ENCODE data around the gene GAMT.
"Not testable (repeated sequence)": the region's sequence is repeated elsewhere in the genome, so short reads cannot be mapped to it uniquely, and the experiment has no call there.

Gene GAMT

GRCh38 chr19:1439525-1440417, 38.4 kb upstream of the GAMT start:
- H3K4me3 ChIP-seq (ENCODE audit: low read length) = peak overlapping the region; percentile 96
- peaks cover 12% of the 10 kb centered on the region for H3K36me3 ChIP-seq (ENCODE audit: control insufficient read depth, insufficient read depth, low read length)
- H3K27ac ChIP-seq (ENCODE audit: low read depth, low read length); H3K27me3 ChIP-seq (ENCODE audit: control insufficient read depth, insufficient read depth, low read length); H3K9ac ChIP-seq (ENCODE audit: low read length); H3K4me1 ChIP-seq (ENCODE audit: control insufficient read depth, insufficient read depth, low read length): not testable (repeated sequence)

GRCh38 chr19:1438933-1439354, 37.6 kb upstream of the GAMT start:
- Histone ChIP-seq H3K9ac (ENCODE audit: low read length) (peak overlapping the region; percentile 74), H3K36me3 (ENCODE audit: control insufficient read depth, insufficient read depth, low read length) (peaks cover 18% of the 10 kb centered on the region), H3K27ac (ENCODE audit: low read depth, low read length) (no peak overlapping the region), H3K4me3 (ENCODE audit: low read length) (peak overlapping the region; percentile 96), H3K27me3 (ENCODE audit: control insufficient read depth, insufficient read depth, low read length) (no peaks in the 10 kb centered on the region), H3K4me1 (ENCODE audit: control insufficient read depth, insufficient read depth, low read length) (peaks cover 5% of the 10 kb centered on the region)

GRCh38 chr19:1438035-1438932, 36.9 kb upstream of the GAMT start, which contains the start of gene RPS15:
TSS of gene RPS15 (plus strand) at chr19:1438396. CDS start at chr19:1438426, 30 bp downstream.
- H3K9ac ChIP-seq (ENCODE audit: low read length) = peak within 1 kb of the TSS; percentile 74
- no peaks in the 10 kb centered on the region for H3K27me3 ChIP-seq (ENCODE audit: control insufficient read depth, insufficient read depth, low read length)
- H3K27ac ChIP-seq (ENCODE audit: low read depth, low read length) = peak within 1 kb of the TSS; percentile 92
- peaks cover 18% of the 10 kb centered on the region for H3K36me3 ChIP-seq (ENCODE audit: control insufficient read depth, insufficient read depth, low read length)
- peak within 1 kb of the TSS; percentile 96 for H3K4me3 ChIP-seq (ENCODE audit: low read length)
- H3K4me1 ChIP-seq (ENCODE audit: control insufficient read depth, insufficient read depth, low read length) = peaks cover 5% of the 10 kb centered on the region

GRCh38 chr19:1437609-1438008, 36.3 kb upstream of the GAMT start:
- H3K27me3 ChIP-seq (ENCODE audit: control insufficient read depth, insufficient read depth, low read length) = no peaks in the 10 kb centered on the region
- peak overlapping the region; percentile 66 for H3K4me3 ChIP-seq (ENCODE audit: low read length)
- no peak overlapping the region for H3K27ac ChIP-seq (ENCODE audit: low read depth, low read length)
- H3K36me3 ChIP-seq (ENCODE audit: control insufficient read depth, insufficient read depth, low read length) = peaks cover 18% of the 10 kb centered on the region
- H3K4me1 ChIP-seq (ENCODE audit: control insufficient read depth, insufficient read depth, low read length) = peaks cover 5% of the 10 kb centered on the region
- H3K9ac ChIP-seq (ENCODE audit: low read length) = no peak overlapping the region

- Histone ChIP-seq H3K27ac (ENCODE audit: low read depth, low read length) (no peak overlapping the region), H3K4me3 (ENCODE audit: low read length) (no peak overlapping the region), H3K36me3 (ENCODE audit: control insufficient read depth, insufficient read depth, low read length) (peaks cover 19% of the 10 kb centered on the region), H3K27me3 (ENCODE audit: control insufficient read depth, insufficient read depth, low read length) (no peaks in the 10 kb centered on the region), H3K4me1 (ENCODE audit: control insufficient read depth, insufficient read depth, low read length) (peaks cover 5% of the 10 kb centered on the region), H3K9ac (ENCODE audit: low read length) (no peak overlapping the region)
Measured at GRCh38 chr19:1435378-1435989, 34.1 kb upstream of the GAMT start.

GRCh38 chr19:1434577-1435060, 33.3 kb upstream of the GAMT start:
- H3K27me3 ChIP-seq (ENCODE audit: control insufficient read depth, insufficient read depth, low read length) = no peaks in the 10 kb centered on the region
- H3K4me3 ChIP-seq (ENCODE audit: low read length) = no peak overlapping the region
- peaks cover 20% of the 10 kb centered on the region for H3K36me3 ChIP-seq (ENCODE audit: control insufficient read depth, insufficient read depth, low read length)
- H3K9ac ChIP-seq (ENCODE audit: low read length) = no peak overlapping the region
- H3K27ac ChIP-seq (ENCODE audit: low read depth, low read length) = no peak overlapping the region
- peaks cover 5% of the 10 kb centered on the region for H3K4me1 ChIP-seq (ENCODE audit: control insufficient read depth, insufficient read depth, low read length)

- H3K9ac ChIP-seq (ENCODE audit: low read length) = no peak overlapping the region
Measured at GRCh38 chr19:1434040-1434366, 32.7 kb upstream of the GAMT start.

GRCh38 chr19:1433119-1434039, 32.0 kb upstream of the GAMT start:
- H3K4me1 ChIP-seq (ENCODE audit: control insufficient read depth, insufficient read depth, low read length) = peaks cover 5% of the 10 kb centered on the region
- H3K27ac ChIP-seq (ENCODE audit: low read depth, low read length) = no peak overlapping the region
- H3K4me3 ChIP-seq (ENCODE audit: low read length) = no peak overlapping the region
- H3K9ac ChIP-seq (ENCODE audit: low read length) = no peak overlapping the region
- peaks cover 25% of the 10 kb centered on the region for H3K36me3 ChIP-seq (ENCODE audit: control insufficient read depth, insufficient read depth, low read length)
- no peaks in the 10 kb centered on the region for H3K27me3 ChIP-seq (ENCODE audit: control insufficient read depth, insufficient read depth, low read length)

More at GRCh38 chr19:1434040-1434366, 32.7 kb upstream of the GAMT start:
- H3K27ac ChIP-seq (ENCODE audit: low read depth, low read length) = no peak overlapping the region
- H3K4me1 ChIP-seq (ENCODE audit: control insufficient read depth, insufficient read depth, low read length) = peaks cover 5% of the 10 kb centered on the region
- H3K36me3 ChIP-seq (ENCODE audit: control insufficient read depth, insufficient read depth, low read length) = peaks cover 22% of the 10 kb centered on the region
- no peak overlapping the region for H3K4me3 ChIP-seq (ENCODE audit: low read length)
- H3K27me3 ChIP-seq (ENCODE audit: control insufficient read depth, insufficient read depth, low read length) = no peaks in the 10 kb centered on the region

- Histone ChIP-seq H3K27me3 (ENCODE audit: control insufficient read depth, insufficient read depth, low read length) (no peaks in the 10 kb centered on the region), H3K27ac (ENCODE audit: low read depth, low read length) (no peak overlapping the region), H3K4me1 (ENCODE audit: control insufficient read depth, insufficient read depth, low read length) (no peaks in the 10 kb centered on the region), H3K4me3 (ENCODE audit: low read length) (no peak overlapping the region), H3K36me3 (ENCODE audit: control insufficient read depth, insufficient read depth, low read length) (peaks cover 27% of the 10 kb centered on the region), H3K9ac (ENCODE audit: low read length) (no peak overlapping the region)
Measured at GRCh38 chr19:1432507-1432887, 31.2 kb upstream of the GAMT start.

GRCh38 chr19:1431759-1432506, 30.6 kb upstream of the GAMT start:
- no peaks in the 10 kb centered on the region for H3K4me1 ChIP-seq (ENCODE audit: control insufficient read depth, insufficient read depth, low read length)
- no peak overlapping the region for H3K9ac ChIP-seq (ENCODE audit: low read length)
- no peak overlapping the region for H3K4me3 ChIP-seq (ENCODE audit: low read length)
- no peak overlapping the region for H3K27ac ChIP-seq (ENCODE audit: low read depth, low read length)
- peaks cover 27% of the 10 kb centered on the region for H3K36me3 ChIP-seq (ENCODE audit: control insufficient read depth, insufficient read depth, low read length)
- H3K27me3 ChIP-seq (ENCODE audit: control insufficient read depth, insufficient read depth, low read length) = no peaks in the 10 kb centered on the region

- Histone ChIP-seq H3K27ac (ENCODE audit: low read depth, low read length) (no peak overlapping the region), H3K27me3 (ENCODE audit: control insufficient read depth, insufficient read depth, low read length) (no peaks in the 10 kb centered on the region), H3K4me3 (ENCODE audit: low read length) (no peak overlapping the region), H3K36me3 (ENCODE audit: control insufficient read depth, insufficient read depth, low read length) (peaks cover 35% of the 10 kb centered on the region), H3K9ac (ENCODE audit: low read length) (no peak overlapping the region), H3K4me1 (ENCODE audit: control insufficient read depth, insufficient read depth, low read length) (no peaks in the 10 kb centered on the region)
Measured at GRCh38 chr19:1430246-1430645, 28.9 kb upstream of the GAMT start.
